Thymus (tissue), 11 donors: ENCODE data around the gene FBH1. TPM values are rescaled to one million over a fixed set of nuclear protein-coding genes. Genes with fewer than 3 reads are reported as not detected.
"Not testable (repeated sequence)": the region's sequence is repeated elsewhere in the genome, so short reads cannot be mapped to it uniquely, and the experiment has no call there.

Experiments used
- DNase-seq, 9 donors: peaks; one replicate each; pipeline ENCODE4 v3.0.0-alpha.2; 2013; ENCODE audit warnings: low spot score in 9 of 9, low read depth in 6 of 9, missing footprints in 1 of 9
- H3K27ac ChIP-seq, 2 donors: one replicate each; pipeline ENCODE4 v1.5.1; 2013; ENCODE audit warnings: control low read depth in 1 of 2, low read depth in 1 of 2, low read length in 1 of 2, mild to moderate bottlenecking in 1 of 2, moderate library complexity in 1 of 2
- H3K27me3 ChIP-seq, 2 donors: one replicate each; pipeline ENCODE4 v1.5.1; 2013; ENCODE audit warnings: low read length in 1 of 2; ENCODE audit not compliant: control insufficient read depth in 2 of 2, insufficient read depth in 1 of 2
- H3K36me3 ChIP-seq, 2 donors: one replicate each; pipeline ENCODE4 v1.5.1; 2013; ENCODE audit warnings: low read length in 1 of 2, mild to moderate bottlenecking in 1 of 2, moderate library complexity in 1 of 2; ENCODE audit not compliant: control insufficient read depth in 2 of 2, insufficient read depth in 2 of 2
- H3K4me1 ChIP-seq, 2 donors: one replicate each; pipeline ENCODE4 v1.5.1; 2013; ENCODE audit warnings: low read length in 2 of 2; ENCODE audit not compliant: control insufficient read depth in 2 of 2, insufficient read depth in 2 of 2
- H3K4me3 ChIP-seq, 2 donors: one replicate each; pipeline ENCODE4 v1.5.1; 2013; ENCODE audit warnings: low read length in 2 of 2, control low read depth in 1 of 2, mild to moderate bottlenecking in 1 of 2
- H3K9me3 ChIP-seq, 2 donors: one replicate each; pipeline ENCODE4 v1.5.1; 2013; ENCODE audit warnings: low read length in 1 of 2, mild to moderate bottlenecking in 1 of 2; ENCODE audit not compliant: control insufficient read depth in 2 of 2, insufficient read depth in 1 of 2
- WGBS: extraction: QIAGEN DNeasy Blood & Tissue Kit; methylation state at CpG from one replicate; pipeline ENCODE4 v1.1.7; 2013; 5-methylcytosine and 5-hydroxymethylcytosine counted together
- polyA plus RNA-seq: library from polyadenylated mRNA; stranded (reverse); fragments of 200-250 nt; gene quantifications from one replicate; pipeline ENCODE4 v1.2.3, GENCODE V29; 2013
- total RNA-seq: library from RNA; stranded (reverse); fragments of 120-200 nt; gene quantifications from one replicate; pipeline ENCODE4 v1.2.4, GENCODE V29; 2013
- donor health status: healthy.

Gene FBH1
- total and polyA plus RNA-seq, 2 donors: 52.8 to 97.8 TPM

DNA sequence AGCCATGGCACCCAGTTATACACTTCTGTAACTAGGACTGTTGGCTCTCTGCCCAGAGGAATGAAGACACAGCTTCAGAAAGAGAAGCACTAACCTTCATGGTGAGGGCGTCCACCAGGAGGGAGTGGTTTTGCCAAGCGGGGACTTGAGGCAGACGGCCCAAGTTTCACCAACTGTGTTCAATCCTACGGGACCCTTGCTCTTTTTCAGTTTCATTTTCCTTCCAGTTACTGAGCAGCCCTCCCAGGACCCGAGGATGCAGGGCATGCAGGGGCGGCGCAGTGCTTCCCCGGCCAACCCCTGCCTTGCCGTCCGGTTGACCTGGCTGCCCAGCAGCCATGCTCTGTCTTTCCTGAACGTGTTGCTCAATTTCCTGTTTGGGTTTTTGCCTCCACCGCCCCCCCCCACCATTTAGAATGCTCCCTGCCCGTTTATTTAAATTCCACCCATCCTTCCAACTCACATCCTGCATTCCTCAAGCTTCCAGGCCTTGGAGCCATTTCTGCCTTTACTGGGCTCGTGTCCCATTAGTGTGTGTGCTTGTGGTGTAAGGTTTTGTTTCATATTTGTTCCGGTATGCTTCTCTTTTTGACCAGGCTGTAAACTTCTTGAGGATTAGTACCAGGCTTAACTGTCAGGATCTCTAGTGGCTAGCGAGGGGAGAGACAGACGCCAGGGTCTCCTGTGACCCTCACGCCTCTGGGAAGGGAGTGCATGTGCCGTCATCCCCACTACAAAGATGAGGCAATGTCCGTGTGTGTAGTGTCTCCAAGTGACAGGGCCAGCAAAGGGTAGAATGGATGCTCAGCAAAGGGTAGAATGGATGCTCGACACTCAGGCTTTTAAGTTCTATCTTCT, 55.7 kb downstream of the FBH1 start:
- WGBS: 69% methylated on average over 21 of the region's 21 CpGs
- peaks cover 0 to 13% of the 10 kb centered on the region in 2 donors for H3K4me1 ChIP-seq

DNA sequence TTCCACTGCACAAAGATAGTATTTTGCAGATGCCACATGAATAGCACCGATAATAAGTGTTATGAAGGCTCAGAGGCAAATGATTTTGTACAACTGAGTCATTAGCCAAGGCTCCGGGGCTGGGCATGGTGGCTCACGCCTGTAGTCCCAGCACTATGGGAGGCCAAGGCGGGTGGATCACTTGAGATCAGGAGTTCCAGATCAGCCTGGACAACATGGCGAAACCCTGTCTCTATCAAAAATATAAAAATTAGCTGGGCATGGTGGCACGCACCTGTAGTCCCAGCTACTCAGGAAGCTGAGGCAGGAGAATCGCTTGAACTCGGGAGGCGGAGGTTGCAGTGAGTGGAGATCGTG, 56.4 kb downstream of the FBH1 start:
- peaks cover 0 to 13% of the 10 kb centered on the region in 2 donors for H3K4me1 ChIP-seq
- H3K4me3 ChIP-seq, H3K9me3 ChIP-seq, DNase-seq, H3K27ac ChIP-seq, H3K36me3 ChIP-seq, H3K27me3 ChIP-seq: not testable (repeated sequence)
- 88% methylated on average over 10 of the region's 10 CpGs for WGBS

More for the DNA sequence above, 55.7 kb downstream of the FBH1 start:
- no peaks in the 10 kb centered on the region for H3K27me3 ChIP-seq
- peak overlapping the region; percentile 52 to 55 for H3K27ac ChIP-seq
- no peak overlapping the region for H3K4me3 ChIP-seq
- no peaks in the 10 kb centered on the region for H3K36me3 ChIP-seq
- DNase-seq: no peak
- no peaks in the 10 kb centered on the region for H3K9me3 ChIP-seq

DNA sequence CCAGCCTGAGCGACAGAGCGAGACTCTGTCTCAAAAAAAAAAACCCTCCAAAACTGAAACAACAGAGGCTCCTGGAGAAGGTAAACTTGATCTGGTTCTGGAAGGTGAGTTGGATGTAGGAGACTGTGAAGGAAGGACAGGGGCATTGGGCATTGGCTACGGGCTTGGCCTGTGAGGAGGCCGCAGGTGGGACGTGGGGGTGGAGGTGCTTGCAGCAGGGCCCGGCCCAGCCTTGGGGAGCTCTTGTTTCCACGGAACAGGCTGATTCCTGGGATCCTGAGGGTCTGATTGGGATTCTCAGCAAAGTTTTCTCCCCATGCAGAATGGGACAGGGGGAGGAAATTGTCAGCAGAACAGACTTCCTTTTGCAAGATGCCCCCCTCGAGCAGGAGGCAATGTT, 56.7 kb downstream of the FBH1 start:
- H3K27me3 ChIP-seq: no peaks in the 10 kb centered on the region
- H3K36me3 ChIP-seq: no peaks in the 10 kb centered on the region
- 91% methylated on average over 8 of the region's 8 CpGs for WGBS
- no peak for DNase-seq
- peaks cover 0 to 13% of the 10 kb centered on the region in 2 donors for H3K4me1 ChIP-seq
- H3K4me3 ChIP-seq: no peak overlapping the region
- no peak overlapping the region for H3K27ac ChIP-seq
- no peaks in the 10 kb centered on the region for H3K9me3 ChIP-seq

DNA sequence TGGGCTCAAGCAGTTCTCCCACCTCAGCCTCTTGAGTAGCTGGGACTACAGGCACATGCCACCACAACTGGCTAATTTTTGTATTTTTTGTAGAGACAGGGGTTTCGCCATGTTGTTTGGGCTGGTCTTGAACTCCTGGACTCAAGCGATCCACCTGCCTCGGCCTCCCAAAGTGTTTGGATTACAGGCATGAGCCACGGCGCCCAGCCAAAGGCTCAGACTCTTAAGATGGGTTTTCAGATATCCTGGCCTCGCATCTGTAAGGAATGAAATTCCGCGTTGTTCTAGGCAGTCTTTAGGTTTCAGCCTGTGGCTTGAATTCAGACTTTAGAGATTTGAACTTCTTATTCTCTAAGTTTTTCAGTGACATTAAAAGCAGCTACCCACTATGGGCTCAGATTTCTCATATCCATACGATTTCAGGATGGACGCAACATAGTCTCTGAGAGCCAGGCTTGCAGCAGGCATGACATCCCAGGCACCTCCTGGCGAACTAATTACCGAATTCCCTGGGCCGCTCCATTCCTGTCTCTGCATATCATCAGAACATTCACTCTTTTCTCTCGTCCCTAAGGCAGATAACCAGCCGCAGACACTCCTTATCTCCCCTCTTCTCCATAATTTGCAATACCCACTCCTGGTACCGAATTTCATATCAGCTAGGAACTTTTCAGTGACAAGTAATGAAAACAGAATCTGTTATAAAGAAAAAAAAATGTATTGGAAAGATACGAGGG, 57.6 kb downstream of the FBH1 start:
- no peak for DNase-seq
- Histone ChIP-seq H3K4me1 (peaks cover 0 to 13% of the 10 kb centered on the region in 2 donors), H3K4me3 (no peak overlapping the region), H3K27me3 (no peaks in the 10 kb centered on the region), H3K9me3 (no peaks in the 10 kb centered on the region), H3K27ac (no peak overlapping the region), H3K36me3 (peaks cover 0 to 1% of the 10 kb centered on the region in 2 donors)
- WGBS: 97% methylated on average over 17 of the region's 17 CpGs

DNA sequence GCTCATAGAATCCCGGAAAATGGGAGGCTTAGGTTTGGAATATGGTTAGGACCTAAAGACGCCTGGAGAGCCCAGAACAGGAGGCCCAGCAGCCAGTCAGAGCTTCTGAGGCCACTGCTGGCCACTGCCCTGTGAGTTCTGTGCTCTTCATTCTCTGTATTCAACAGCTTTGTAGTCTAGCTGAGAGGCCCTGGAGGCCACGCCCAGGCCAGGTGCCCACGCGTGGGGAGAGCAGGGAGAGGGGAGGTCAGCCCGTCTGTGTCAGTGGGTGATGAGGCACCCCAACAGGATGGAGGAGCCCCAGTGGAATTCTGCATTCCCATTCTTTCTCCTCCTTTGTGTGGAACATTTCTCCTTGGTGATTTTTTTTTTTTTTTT, 58.2 kb downstream of the FBH1 start:
- H3K9me3 ChIP-seq: no peaks in the 10 kb centered on the region
- H3K27ac ChIP-seq: no peak overlapping the region
- H3K27me3 ChIP-seq: no peaks in the 10 kb centered on the region
- peaks cover 0 to 4% of the 10 kb centered on the region in 2 donors for H3K36me3 ChIP-seq
- no peak for DNase-seq
- peaks cover 0 to 13% of the 10 kb centered on the region in 2 donors for H3K4me1 ChIP-seq
- no peak overlapping the region for H3K4me3 ChIP-seq
- WGBS: 91% methylated on average over 6 of the region's 6 CpGs

DNA sequence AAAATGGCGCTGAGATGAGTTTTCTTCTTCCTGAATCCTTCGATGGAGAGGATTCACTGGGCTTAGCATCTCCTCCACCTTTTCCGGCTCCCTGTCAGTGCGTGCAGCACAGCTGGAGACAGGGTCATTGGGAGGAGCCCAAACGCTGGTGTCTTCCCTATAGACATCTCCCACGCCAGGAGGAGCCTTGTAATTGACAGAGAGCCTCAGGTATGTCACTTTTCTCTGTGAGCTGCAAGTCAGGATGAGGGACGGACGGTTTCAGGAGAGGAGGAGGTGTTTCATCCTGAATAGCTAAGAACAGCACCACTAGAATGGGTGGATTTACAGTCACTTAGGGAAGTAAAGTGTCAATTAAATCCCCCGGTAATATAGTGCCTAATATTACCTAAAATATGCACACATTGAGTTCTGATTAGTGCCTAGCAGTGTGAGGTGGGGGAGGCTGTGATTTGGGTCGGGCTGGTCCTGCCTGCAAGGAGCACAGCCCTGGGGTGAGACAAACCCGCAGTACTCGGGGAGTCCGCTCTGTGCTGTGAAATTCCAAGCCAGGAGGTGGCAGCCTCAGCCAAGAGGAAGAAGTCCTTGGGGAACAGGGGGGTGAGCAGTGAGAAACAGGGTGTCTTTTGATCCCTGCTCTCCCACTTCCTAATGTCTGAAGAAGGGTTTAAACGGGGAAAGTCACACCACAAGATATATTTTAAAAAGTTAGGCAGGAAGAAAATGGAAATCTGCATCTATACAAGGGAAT, 59.1 kb downstream of the FBH1 start:
- 89% methylated on average over 14 of the region's 14 CpGs for WGBS
- Histone ChIP-seq H3K9me3 (no peaks in the 10 kb centered on the region), H3K27ac (no peak overlapping the region), H3K27me3 (no peaks in the 10 kb centered on the region), H3K4me1 (peaks cover 0 to 13% of the 10 kb centered on the region in 2 donors), H3K4me3 (no peak overlapping the region), H3K36me3 (peaks cover 0 to 4% of the 10 kb centered on the region in 2 donors)
- peak in 3 of 9 donors; percentile 11 to 23 (median 14) for DNase-seq

DNA sequence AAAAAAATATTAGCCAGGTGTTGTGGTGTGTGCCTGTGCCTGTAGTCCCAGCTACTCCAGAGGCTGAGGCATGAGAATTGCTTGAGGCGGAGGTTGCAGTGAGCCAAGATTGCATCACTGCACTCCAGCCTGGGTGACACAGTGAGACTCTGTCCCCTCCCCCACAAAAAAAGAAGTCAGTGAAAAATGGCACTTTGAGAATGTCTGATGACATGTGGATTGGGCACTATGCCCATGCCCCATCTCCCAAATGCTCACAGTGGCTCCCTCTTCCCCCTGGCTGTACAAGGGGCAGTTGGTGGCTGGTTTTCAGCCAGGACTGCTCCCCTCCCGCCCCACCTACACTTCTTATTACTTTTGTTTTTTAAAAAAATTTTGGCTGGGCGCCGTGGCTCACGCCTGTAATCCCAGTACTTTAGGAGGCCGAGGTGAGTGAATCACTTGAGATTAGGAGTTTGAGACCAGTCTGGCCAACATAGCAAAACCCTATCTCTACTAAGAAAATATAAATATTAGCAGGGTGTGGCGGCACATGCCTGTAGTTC, 61.2 kb downstream of the FBH1 start:
- no peak for DNase-seq
- WGBS: 93% methylated on average over 7 of the region's 7 CpGs
- no peak overlapping the region for H3K4me3 ChIP-seq
- H3K27me3 ChIP-seq: no peaks in the 10 kb centered on the region
- H3K4me1 ChIP-seq: no peaks in the 10 kb centered on the region
- no peak overlapping the region for H3K27ac ChIP-seq
- peaks cover 0 to 4% of the 10 kb centered on the region in 2 donors for H3K36me3 ChIP-seq
- H3K9me3 ChIP-seq: no peaks in the 10 kb centered on the region

DNA sequence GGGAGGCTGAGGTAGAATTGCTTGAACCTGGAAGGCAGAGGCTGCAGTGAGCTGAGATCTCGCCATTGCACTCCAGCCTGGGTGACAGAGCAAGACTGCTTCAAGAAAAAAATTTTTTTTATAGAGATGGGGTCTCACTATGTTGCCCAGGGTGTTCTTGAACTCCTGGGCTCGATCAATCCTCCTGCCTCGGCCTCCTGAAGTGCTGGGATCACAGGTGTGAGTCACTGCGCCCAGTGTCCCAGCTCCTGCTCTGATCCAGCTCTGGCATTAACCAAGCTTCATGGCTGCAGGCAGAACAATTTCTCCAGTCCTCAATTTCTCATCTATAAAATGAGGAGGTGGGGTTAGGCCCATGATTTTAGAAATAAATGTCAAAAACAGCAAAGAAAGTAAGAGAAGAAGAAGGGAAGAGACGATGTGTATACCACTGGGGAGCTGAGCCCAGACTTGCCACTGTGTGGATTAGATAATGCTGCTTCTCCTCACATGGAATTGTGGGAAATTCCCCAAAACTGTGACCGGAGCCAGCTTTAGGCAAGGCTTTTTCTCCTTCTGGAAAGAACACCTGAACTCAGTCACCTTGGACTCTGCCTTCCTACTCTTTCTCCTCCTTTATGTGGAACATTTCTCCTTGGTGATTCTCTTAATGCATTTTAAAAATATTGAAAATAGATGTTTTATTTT, 61.8 kb downstream of the FBH1 start:
- 96% methylated on average over 6 of the region's 6 CpGs for whole genome bisulfite sequencing
- H3K27me3 ChIP-seq: no peaks in the 10 kb centered on the region
- no peak for DNase-seq

More for the DNA sequence above, 61.8 kb downstream of the FBH1 start:
- no peaks in the 10 kb centered on the region for H3K4me1 ChIP-seq
- no peaks in the 10 kb centered on the region for H3K9me3 ChIP-seq
- H3K36me3 ChIP-seq: peaks cover 0 to 4% of the 10 kb centered on the region in 2 donors
- no peak overlapping the region for H3K4me3 ChIP-seq
- H3K27ac ChIP-seq: no peak overlapping the region
